Type B pancreatic cell (in vitro differentiated cells): ENCODE data around the gene HOXC5. TPM values are rescaled to one million over a fixed set of nuclear protein-coding genes. Genes with fewer than 3 reads are reported as not detected.

Experiments used
- DNase-seq: peaks from one replicate; pipeline ENCODE4 v3.0.0; 2021; ENCODE audit warnings: mixed read lengths; ENCODE audit not compliant: unreplicated experiment; ENCODE audit errors: extremely low spot score
- H3K27ac Mint-ChIP-seq: 2 replicates; pipeline ENCODE4 v1.8.0; 2021; ENCODE audit warnings: mild to moderate bottlenecking, mixed read lengths
- H3K27me3 Mint-ChIP-seq: 2 replicates; pipeline ENCODE4 v1.8.0; 2021; ENCODE audit warnings: mixed read lengths
- H3K36me3 Mint-ChIP-seq: 2 replicates; pipeline ENCODE4 v1.8.0; 2021; ENCODE audit warnings: mixed read lengths
- H3K4me1 Mint-ChIP-seq: one replicate; pipeline ENCODE4 v1.8.0; 2021; ENCODE audit warnings: mixed read lengths; ENCODE audit not compliant: unreplicated experiment
- H3K4me3 Mint-ChIP-seq: 2 replicates; pipeline ENCODE4 v1.8.0; 2021; ENCODE audit warnings: mild to moderate bottlenecking, mixed read lengths
- H3K9me3 Mint-ChIP-seq: 2 replicates; pipeline ENCODE4 v1.8.0; 2021; ENCODE audit warnings: mixed read lengths
- CTCF ChIP-seq: fragments of 200-600 bp; sonication (generic); conservative IDR thresholded peaks from 2 replicates; pipeline ENCODE4 v1.5.0; 2021; ENCODE audit warnings: antibody characterized with exemption, mild to moderate bottlenecking
- total RNA-seq: library from RNA; stranded (reverse); gene quantifications from 2 replicates; pipeline ENCODE4 v1.2.1, GENCODE V29; 2021; ENCODE audit warnings: low replicate concordance

The HOXC5 gene
- total RNA-seq, 1 donor from 2014 or later = 56.9 TPM

GRCh38 chr12:54065677-54066076 lies 32.8 kb downstream of the HOXC5 start:
- Mint-ChIP-seq H3K27me3 (peaks cover 9% of the 10 kb centered on the region), H3K27ac (no peak overlapping the region), H3K36me3 (peaks cover 34% of the 10 kb centered on the region), H3K4me3 (no peak overlapping the region), H3K4me1 (peaks cover 53% of the 10 kb centered on the region), H3K9me3 (no peaks in the 10 kb centered on the region)
- no peak for TF ChIP-seq CTCF
- no peak for DNase-seq

GRCh38 chr12:54066408-54066807 lies 33.6 kb downstream of the HOXC5 start:
- peaks cover 34% of the 10 kb centered on the region for H3K36me3 Mint-ChIP-seq
- no peak for DNase-seq
- H3K4me3 Mint-ChIP-seq = no peak overlapping the region
- no peak for TF ChIP-seq CTCF
- peaks cover 9% of the 10 kb centered on the region for H3K27me3 Mint-ChIP-seq
- no peak overlapping the region for H3K27ac Mint-ChIP-seq
- peaks cover 55% of the 10 kb centered on the region for H3K4me1 Mint-ChIP-seq
- no peaks in the 10 kb centered on the region for H3K9me3 Mint-ChIP-seq

- peaks cover 51% of the 10 kb centered on the region for H3K4me1 Mint-ChIP-seq
- no peak for DNase-seq
- no peak for TF ChIP-seq CTCF
- no peak overlapping the region for H3K4me3 Mint-ChIP-seq
- H3K27ac Mint-ChIP-seq = peak overlapping the region; percentile 3
- peaks cover 3% of the 10 kb centered on the region for H3K27me3 Mint-ChIP-seq
- no peaks in the 10 kb centered on the region for H3K9me3 Mint-ChIP-seq
- H3K36me3 Mint-ChIP-seq = peaks cover 19% of the 10 kb centered on the region
Measured at GRCh38 chr12:54068418-54069070, 35.7 kb downstream of the HOXC5 start.

- H3K36me3 Mint-ChIP-seq = peaks cover 17% of the 10 kb centered on the region
- H3K27ac Mint-ChIP-seq = peak overlapping the region; percentile 55
- peak overlapping the region; percentile 64 for H3K4me3 Mint-ChIP-seq
- DNase-seq = no peak
- no peak for TF ChIP-seq CTCF
- H3K27me3 Mint-ChIP-seq = peaks cover 3% of the 10 kb centered on the region
- H3K4me1 Mint-ChIP-seq = peaks cover 50% of the 10 kb centered on the region
- no peaks in the 10 kb centered on the region for H3K9me3 Mint-ChIP-seq
Measured at GRCh38 chr12:54071942-54072341, 39.1 kb downstream of the HOXC5 start.

- Mint-ChIP-seq H3K9me3 (no peaks in the 10 kb centered on the region), H3K4me3 (no peak overlapping the region), H3K36me3 (peaks cover 12% of the 10 kb centered on the region), H3K27ac (no peak overlapping the region), H3K27me3 (peaks cover 4% of the 10 kb centered on the region), H3K4me1 (peaks cover 62% of the 10 kb centered on the region)
- TF ChIP-seq CTCF = no peak
- DNase-seq = no peak
Measured at GRCh38 chr12:54074308-54074707, 41.5 kb downstream of the HOXC5 start.
